ENCODE measurements around the gene RTN4. TPM values are rescaled to one million over a fixed set of nuclear protein-coding genes. Genes with fewer than 3 reads are reported as not detected.

The RTN4 gene
- total RNA-seq, 4 donors from 2014 or later, result 119 to 205 (median 154) TPM

GRCh38 chr2:54968561-54969218, 81.6 kb downstream of the RTN4 start:
- Histone ChIP-seq H3K4me3 (no peak overlapping the region), H3K27me3 (no peaks in the 10 kb centered on the region), H3K9me3 (no peaks in the 10 kb centered on the region), H3K4me1 (peaks cover 0 to 5% of the 10 kb centered on the region in 2 donors), H3K27ac (no peak overlapping the region), H3K36me3 (no peaks in the 10 kb centered on the region)
- no peak for TF ChIP-seq POLR2A (IDR thresholded peaks at IDR 0.05)
- no peak for TF ChIP-seq CTCF (IDR thresholded peaks at IDR 0.05)
- DNase-seq, result no peak
- intact Hi-C loops (cut with DNase I; ENCODE audit: low total_unique reads), result no loop called here

GRCh38 chr2:54967759-54968365, 82.4 kb downstream of the RTN4 start:
- Histone ChIP-seq H3K36me3 (no peaks in the 10 kb centered on the region), H3K4me3 (no peak overlapping the region), H3K9me3 (no peaks in the 10 kb centered on the region), H3K4me1 (no peaks in the 10 kb centered on the region), H3K27ac (no peak overlapping the region), H3K27me3 (no peaks in the 10 kb centered on the region)
- intact Hi-C loops (cut with DNase I; ENCODE audit: low total_unique reads), result no loop called here
- no peak for DNase-seq
- TF ChIP-seq POLR2A (IDR thresholded peaks at IDR 0.05), result no peak
- TF ChIP-seq CTCF (IDR thresholded peaks at IDR 0.05), result no peak

- H3K36me3 ChIP-seq, result no peaks in the 10 kb centered on the region
These were observed 83.0 kb downstream of the RTN4 start for GRCh38 chr2:54967269-54967668.

GRCh38 chr2:54966837-54967236, 83.4 kb downstream of the RTN4 start:
- Histone ChIP-seq H3K4me1 (no peaks in the 10 kb centered on the region), H3K27ac (no peak overlapping the region), H3K27me3 (no peaks in the 10 kb centered on the region), H3K9me3 (no peaks in the 10 kb centered on the region), H3K36me3 (no peaks in the 10 kb centered on the region), H3K4me3 (no peak overlapping the region)
- intact Hi-C loops (cut with DNase I; ENCODE audit: low total_unique reads), result no loop called here
- TF ChIP-seq CTCF (IDR thresholded peaks at IDR 0.05) (no peak), POLR2A (IDR thresholded peaks at IDR 0.05) (no peak)
- no peak for DNase-seq

More at GRCh38 chr2:54967269-54967668, 83.0 kb downstream of the RTN4 start:
- DNase-seq, result no peak
- H3K27ac ChIP-seq, result no peak overlapping the region
- H3K27me3 ChIP-seq, result no peaks in the 10 kb centered on the region
- H3K4me1 ChIP-seq, result no peaks in the 10 kb centered on the region
- H3K9me3 ChIP-seq, result no peaks in the 10 kb centered on the region
- H3K4me3 ChIP-seq, result no peak overlapping the region
- TF ChIP-seq POLR2A (IDR thresholded peaks at IDR 0.05) (no peak), CTCF (IDR thresholded peaks at IDR 0.05) (no peak)
- intact Hi-C loops (cut with DNase I; ENCODE audit: low total_unique reads), result no loop called here

- Histone ChIP-seq H3K27me3 (no peaks in the 10 kb centered on the region), H3K36me3 (no peaks in the 10 kb centered on the region), H3K4me3 (no peak overlapping the region), H3K4me1 (no peaks in the 10 kb centered on the region), H3K27ac (no peak overlapping the region), H3K9me3 (no peaks in the 10 kb centered on the region)
- no peak for TF ChIP-seq CTCF (IDR thresholded peaks at IDR 0.05)
- TF ChIP-seq POLR2A (IDR thresholded peaks at IDR 0.05), result no peak
- no peak for DNase-seq
- intact Hi-C loops (cut with DNase I; ENCODE audit: low total_unique reads), result no loop called here
These were observed 84.0 kb downstream of the RTN4 start for GRCh38 chr2:54966165-54966832.

Data from uterus (tissue), 4 donors.